Liver (tissue), 9 donors: ENCODE results near the gene CENPX. TPM values are rescaled to one million over a fixed set of nuclear protein-coding genes. Genes with fewer than 3 reads are reported as not detected.

Experiments used
- DNase-seq: peaks from one replicate; pipeline ENCODE4 v3.0.0-alpha.2; 2017; ENCODE audit warnings: low spot score
- H3K27ac ChIP-seq, 2 donors: one replicate each; pipeline ENCODE4 v1.7.0; 2013; ENCODE audit warnings: inconsistent platforms in 2 of 2, low read length in 2 of 2, control low read depth in 1 of 2, low read depth in 1 of 2, mild to moderate bottlenecking in 1 of 2
- H3K27me3 ChIP-seq, 4 donors: one replicate each; pipeline versions ENCODE4 v1.6.1 to v1.7.0; 2013; ENCODE audit warnings: low read length in 3 of 4, inconsistent platforms in 1 of 4, mild to moderate bottlenecking in 1 of 4, moderate library complexity in 1 of 4; ENCODE audit not compliant: control insufficient read depth in 4 of 4, insufficient read depth in 4 of 4
- H3K36me3 ChIP-seq, 4 donors: one replicate each; pipeline versions ENCODE4 v1.6.1 to v1.7.0; 2013; ENCODE audit warnings: low read length in 3 of 4, mild to moderate bottlenecking in 3 of 4, low read depth in 1 of 4, moderate library complexity in 1 of 4; ENCODE audit not compliant: control insufficient read depth in 4 of 4, insufficient read depth in 3 of 4
- H3K4me1 ChIP-seq, 4 donors: one replicate each; pipeline versions ENCODE4 v1.6.1 to v1.7.0; 2013; ENCODE audit warnings: low read length in 3 of 4, mild to moderate bottlenecking in 3 of 4, moderate library complexity in 1 of 4; ENCODE audit not compliant: control insufficient read depth in 4 of 4, insufficient read depth in 4 of 4
- H3K4me3 ChIP-seq, 3 donors: one replicate each; pipeline versions ENCODE4 v1.6.1 to v1.7.0; 2013; ENCODE audit warnings: low read length in 3 of 3, control low read depth in 1 of 3, low read depth in 1 of 3, mild to moderate bottlenecking in 1 of 3
- H3K9ac ChIP-seq, 2 donors: one replicate each; pipeline ENCODE4 v1.7.0; 2013; ENCODE audit warnings: low read length in 2 of 2, mild to moderate bottlenecking in 2 of 2, moderate library complexity in 2 of 2, control low read depth in 1 of 2, low read depth in 1 of 2
- H3K9me3 ChIP-seq, 4 donors: one replicate each; pipeline versions ENCODE4 v1.6.1 to v1.7.0; 2013; ENCODE audit warnings: low read length in 3 of 4; ENCODE audit not compliant: control insufficient read depth in 4 of 4
- ATF3 ChIP-seq: IDR thresholded peaks from 2 replicates; pipeline ENCODE4 v1.6.1; 2016; ENCODE audit warnings: antibody characterized with exemption
- EGR1 ChIP-seq, 2 donors: IDR thresholded peaks; 2 replicates each; pipeline ENCODE4 v1.6.1; 2016 to 2018; ENCODE audit warnings: antibody characterized with exemption in 2 of 2, low read depth in 2 of 2
- FOXA1 ChIP-seq: IDR thresholded peaks from 2 replicates; pipeline ENCODE4 v1.6.1; 2016; ENCODE audit warnings: antibody characterized with exemption
- FOXA2 ChIP-seq: IDR thresholded peaks from 2 replicates; pipeline ENCODE4 v1.6.1; 2016; ENCODE audit warnings: antibody characterized with exemption
- GABPA ChIP-seq, 2 donors: IDR thresholded peaks in 1 of 2; conservative IDR thresholded peaks in 1 of 2; 2 replicates each; pipeline ENCODE4 v1.6.1; 2016; ENCODE audit warnings: antibody characterized with exemption in 2 of 2, mild to moderate bottlenecking in 1 of 2, moderate library complexity in 1 of 2
- HNF4A ChIP-seq, 2 donors: conservative IDR thresholded peaks; 2 replicates each; pipeline ENCODE4 v1.6.1; 2016; ENCODE audit warnings: antibody characterized with exemption in 2 of 2, mild to moderate bottlenecking in 2 of 2
- HNF4G ChIP-seq: IDR thresholded peaks from 2 replicates; pipeline ENCODE4 v1.6.1; 2016; ENCODE audit warnings: antibody characterized with exemption
- JUND ChIP-seq, 2 donors: IDR thresholded peaks; 2 replicates each; pipeline ENCODE4 v1.6.1; 2016; ENCODE audit warnings: antibody characterized with exemption in 2 of 2
- MAX ChIP-seq: IDR thresholded peaks from 2 replicates; pipeline ENCODE4 v1.6.1; 2016; ENCODE audit warnings: antibody characterized with exemption
- NR2F2 ChIP-seq: IDR thresholded peaks from 2 replicates; pipeline ENCODE4 v1.6.1; 2016; ENCODE audit warnings: antibody characterized with exemption
- RAD21 ChIP-seq, 2 donors: IDR thresholded peaks; 2 replicates each; pipeline ENCODE4 v1.6.1; 2016; ENCODE audit warnings: antibody characterized with exemption in 2 of 2, mild to moderate bottlenecking in 2 of 2
- REST ChIP-seq: IDR thresholded peaks from 2 replicates; pipeline ENCODE4 v1.6.1; 2016; ENCODE audit warnings: antibody characterized with exemption, mild to moderate bottlenecking
- RXRA ChIP-seq, 2 donors: IDR thresholded peaks; 2 replicates each; pipeline ENCODE4 v1.6.1; 2017 to 2018; ENCODE audit warnings: antibody characterized with exemption in 2 of 2, mild to moderate bottlenecking in 1 of 2
- SP1 ChIP-seq: IDR thresholded peaks from 2 replicates; pipeline ENCODE4 v1.6.1; 2018; ENCODE audit warnings: antibody characterized with exemption, mild to moderate bottlenecking
- TAF1 ChIP-seq: conservative IDR thresholded peaks from 2 replicates; pipeline ENCODE4 v1.6.1; 2016; ENCODE audit warnings: antibody characterized with exemption, mild to moderate bottlenecking
- YY1 ChIP-seq: IDR thresholded peaks from 2 replicates; pipeline ENCODE4 v1.6.1; 2016; ENCODE audit warnings: antibody characterized with exemption, mild to moderate bottlenecking
- ZBTB33 ChIP-seq: IDR thresholded peaks from 2 replicates; pipeline ENCODE4 v1.6.1; 2016; ENCODE audit warnings: antibody characterized with exemption
- WGBS: extraction: QIAGEN DNeasy Blood & Tissue Kit; methylation state at CpG from one replicate; pipeline ENCODE4 v1.1.7; 2013; 5-methylcytosine and 5-hydroxymethylcytosine counted together
- polyA plus RNA-seq, 2 donors: library from polyadenylated mRNA; stranded (reverse) in 1 of 2; unstranded in 1 of 2; fragments of 200-250 nt in 1 of 2; fragments of >200 nt in 1 of 2; fragmentation: Nextera tagmentation in 1 of 2; extraction: Ambion mirVana in 1 of 2; gene quantifications; one replicate each; pipeline versions ENCODE4 v1.2.1 to v1.2.3, GENCODE V29; 2013 to 2015
- total RNA-seq, 2 donors: library from RNA; depleted of rRNA; stranded (reverse); fragments of >200 nt; gene quantifications; one replicate each; pipeline ENCODE4 v1.2.3, GENCODE V29; 2014
- TF ChIP-seq, protein P1 (sequence below): fragments of 150-350 bp; IDR thresholded peaks from 2 replicates; pipeline ENCODE4 v1.5.1; 2017; ENCODE audit warnings: improper control_type of control experiment, low read depth, low read length; ENCODE audit not compliant: missing input control
- donor health status: healthy.
- donor health status: healthy.
- donor health status: healthy.
- donor health status: healthy.
- donor health status: healthy.

Gene CENPX
- total and polyA plus RNA-seq, 4 donors, result 22.5 to 83.9 (median 44.9) TPM

DNA sequence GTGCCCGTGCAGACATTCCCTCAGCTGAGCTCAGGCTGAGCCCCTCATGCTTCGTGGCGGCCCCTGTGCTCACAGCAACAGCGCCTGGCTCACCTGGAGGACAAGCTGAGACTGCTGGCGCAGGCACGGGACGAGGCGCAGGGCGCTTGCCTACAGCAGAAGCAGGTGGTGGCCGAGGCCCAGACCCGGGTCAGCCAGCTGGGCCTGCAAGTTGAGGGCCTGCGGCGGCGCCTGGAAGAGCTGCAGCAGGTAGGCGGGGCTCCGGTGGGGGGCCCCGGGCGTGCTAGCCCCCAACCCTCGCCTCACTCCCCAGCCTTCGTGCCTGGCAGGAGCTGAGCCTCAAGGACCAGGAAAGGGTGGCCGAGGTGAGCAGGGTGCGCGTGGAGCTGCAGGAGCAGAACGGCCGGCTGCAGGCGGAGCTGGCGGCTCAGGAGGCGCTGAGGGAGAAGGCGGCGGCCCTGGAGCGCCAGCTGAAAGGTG is 7.4 kb upstream of the CENPX start:
- H3K4me3 ChIP-seq, result no peak overlapping the region
- peaks cover 12 to 55% (median 34%) of the 10 kb centered on the region in 4 donors for H3K4me1 ChIP-seq
- 55% methylated on average over 31 of the region's 31 CpGs for WGBS
- H3K9ac ChIP-seq, result no peak overlapping the region
- H3K27ac ChIP-seq, result no peak overlapping the region
- no peaks in the 10 kb centered on the region for H3K9me3 ChIP-seq
- H3K36me3 ChIP-seq, result peaks cover 0 to 1% (median 0%) of the 10 kb centered on the region in 4 donors
- no peak for TF ChIP-seq REST
- TF ChIP-seq, protein P1, sequence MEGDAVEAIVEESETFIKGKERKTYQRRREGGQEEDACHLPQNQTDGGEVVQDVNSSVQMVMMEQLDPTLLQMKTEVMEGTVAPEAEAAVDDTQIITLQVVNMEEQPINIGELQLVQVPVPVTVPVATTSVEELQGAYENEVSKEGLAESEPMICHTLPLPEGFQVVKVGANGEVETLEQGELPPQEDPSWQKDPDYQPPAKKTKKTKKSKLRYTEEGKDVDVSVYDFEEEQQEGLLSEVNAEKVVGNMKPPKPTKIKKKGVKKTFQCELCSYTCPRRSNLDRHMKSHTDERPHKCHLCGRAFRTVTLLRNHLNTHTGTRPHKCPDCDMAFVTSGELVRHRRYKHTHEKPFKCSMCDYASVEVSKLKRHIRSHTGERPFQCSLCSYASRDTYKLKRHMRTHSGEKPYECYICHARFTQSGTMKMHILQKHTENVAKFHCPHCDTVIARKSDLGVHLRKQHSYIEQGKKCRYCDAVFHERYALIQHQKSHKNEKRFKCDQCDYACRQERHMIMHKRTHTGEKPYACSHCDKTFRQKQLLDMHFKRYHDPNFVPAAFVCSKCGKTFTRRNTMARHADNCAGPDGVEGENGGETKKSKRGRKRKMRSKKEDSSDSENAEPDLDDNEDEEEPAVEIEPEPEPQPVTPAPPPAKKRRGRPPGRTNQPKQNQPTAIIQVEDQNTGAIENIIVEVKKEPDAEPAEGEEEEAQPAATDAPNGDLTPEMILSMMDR, result no peak
- no peak for TF ChIP-seq RXRA (IDR thresholded peaks at IDR 0.05)
- no peak for TF ChIP-seq HNF4G
- no peak for TF ChIP-seq NR2F2
- no peak for TF ChIP-seq JUND (IDR thresholded peaks at IDR 0.05)
- no peak for TF ChIP-seq GABPA (IDR thresholded peaks at IDR 0.05 in 1 of 2, conservative IDR thresholded peaks at IDR 0.05 in 1 of 2)
- no peak for TF ChIP-seq RAD21 (IDR thresholded peaks at IDR 0.05)
- no peak for TF ChIP-seq EGR1 (IDR thresholded peaks at IDR 0.05; ENCODE audit: low read depth in 2 of 2)
- TF ChIP-seq FOXA1, result no peak
- no peak for TF ChIP-seq ZBTB33
- TF ChIP-seq FOXA2, result no peak
- no peak for TF ChIP-seq YY1
- TF ChIP-seq TAF1, result no peak
- TF ChIP-seq SP1, result no peak
- TF ChIP-seq ATF3, result no peak
- TF ChIP-seq HNF4A (conservative IDR thresholded peaks at IDR 0.05), result no peak
- TF ChIP-seq MAX, result no peak
- no peaks in the 10 kb centered on the region for H3K27me3 ChIP-seq
- no peak for DNase-seq
